Measurements from ENCODE around the gene SLC22A12.

GRCh38 chr11:64614917-64615316 is 23.9 kb downstream of the SLC22A12 start:
- no peak for TF ChIP-seq CTCF (IDR thresholded peaks at IDR 0.05)
- TF ChIP-seq POLR2A (IDR thresholded peaks at IDR 0.05): no peak
